HG02610 (cell line): Measurements from ENCODE around the gene NBEAL2.

ENCODE experiments used
- ATAC-seq: cut with Tn5 transposase; IDR thresholded peaks from one replicate; pipeline ENCODE4 v1.9.1; 2021; ENCODE audit warnings: mild to moderate bottlenecking, moderate library complexity; ENCODE audit not compliant: unreplicated experiment

NBEAL2 gene

DNA sequence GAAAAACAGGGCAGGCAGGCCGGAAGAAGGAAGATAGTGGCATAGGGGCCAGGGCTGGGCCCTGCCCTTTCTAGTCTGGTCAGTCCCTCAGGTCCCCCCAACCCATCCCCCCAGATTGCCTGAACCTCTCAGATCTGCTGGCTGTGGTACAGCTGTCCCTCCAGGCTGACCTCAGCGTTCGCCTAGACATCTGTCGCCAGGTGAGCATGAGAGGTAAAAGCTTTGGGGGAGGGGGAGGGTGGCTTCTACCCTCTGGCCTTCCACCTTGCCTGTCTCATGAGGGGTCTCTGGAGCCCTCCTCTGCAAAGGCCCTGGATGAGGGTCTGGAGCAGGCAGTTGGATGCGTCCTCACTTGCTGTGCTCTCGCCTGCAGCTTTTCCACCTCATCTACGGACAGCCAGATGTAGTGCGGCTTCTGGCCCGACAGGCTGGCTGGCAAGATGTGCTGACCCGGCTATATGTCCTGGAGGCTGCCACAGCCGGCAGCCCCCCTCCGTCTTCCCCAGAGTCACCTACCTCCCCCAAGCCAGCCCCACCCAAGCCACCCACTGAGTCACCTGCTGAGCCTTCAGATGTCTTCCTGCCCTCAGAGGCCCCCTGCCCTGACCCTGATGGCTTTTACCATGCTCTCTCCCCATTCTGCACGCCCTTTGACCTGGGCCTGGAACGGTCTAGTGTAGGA lies 20.2 kb downstream of the NBEAL2 start:
- ATAC-seq: no peak

DNA sequence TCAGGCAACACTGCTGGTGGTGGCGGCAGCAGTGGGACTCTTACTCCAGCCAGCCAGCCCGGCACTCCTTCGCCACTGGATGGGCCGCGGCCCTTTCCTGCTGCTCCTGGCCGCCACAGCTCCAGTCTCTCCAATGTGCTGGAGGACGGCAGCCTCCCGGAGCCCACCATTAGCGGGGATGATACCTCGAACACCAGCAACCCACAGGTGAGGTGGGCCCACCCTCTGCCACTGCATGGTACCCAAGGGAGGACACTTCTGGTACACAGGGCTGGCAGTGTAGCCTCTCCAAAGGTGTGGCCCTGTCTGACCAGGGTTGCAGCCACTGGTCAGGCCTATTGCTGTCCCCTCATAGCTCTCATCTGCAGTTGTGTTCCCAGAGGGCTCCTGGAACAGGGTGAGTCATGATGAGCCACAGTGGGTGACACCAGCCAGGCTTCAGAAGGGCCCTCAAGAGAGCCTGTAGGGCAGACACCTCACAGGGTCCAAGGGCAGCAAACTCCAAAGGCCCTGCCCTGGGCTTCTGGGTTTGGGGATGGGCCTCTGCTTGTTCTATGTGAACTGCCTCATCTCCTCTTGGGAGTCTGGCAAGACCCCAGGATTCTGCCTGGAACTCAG lies 20.8 kb downstream of the NBEAL2 start:
- ATAC-seq: no peak

GRCh38 chr3:47000922-47001730 lies 21.7 kb downstream of the NBEAL2 start:
- no peak for ATAC-seq

GRCh38 chr3:47001731-47002170 lies 22.3 kb downstream of the NBEAL2 start:
- ATAC-seq: no peak

- ATAC-seq: no peak
Observed at GRCh38 chr3:47002171-47003055, 22.9 kb downstream of the NBEAL2 start.

GRCh38 chr3:47003056-47003410 lies 23.6 kb downstream of the NBEAL2 start:
- ATAC-seq: no peak

DNA sequence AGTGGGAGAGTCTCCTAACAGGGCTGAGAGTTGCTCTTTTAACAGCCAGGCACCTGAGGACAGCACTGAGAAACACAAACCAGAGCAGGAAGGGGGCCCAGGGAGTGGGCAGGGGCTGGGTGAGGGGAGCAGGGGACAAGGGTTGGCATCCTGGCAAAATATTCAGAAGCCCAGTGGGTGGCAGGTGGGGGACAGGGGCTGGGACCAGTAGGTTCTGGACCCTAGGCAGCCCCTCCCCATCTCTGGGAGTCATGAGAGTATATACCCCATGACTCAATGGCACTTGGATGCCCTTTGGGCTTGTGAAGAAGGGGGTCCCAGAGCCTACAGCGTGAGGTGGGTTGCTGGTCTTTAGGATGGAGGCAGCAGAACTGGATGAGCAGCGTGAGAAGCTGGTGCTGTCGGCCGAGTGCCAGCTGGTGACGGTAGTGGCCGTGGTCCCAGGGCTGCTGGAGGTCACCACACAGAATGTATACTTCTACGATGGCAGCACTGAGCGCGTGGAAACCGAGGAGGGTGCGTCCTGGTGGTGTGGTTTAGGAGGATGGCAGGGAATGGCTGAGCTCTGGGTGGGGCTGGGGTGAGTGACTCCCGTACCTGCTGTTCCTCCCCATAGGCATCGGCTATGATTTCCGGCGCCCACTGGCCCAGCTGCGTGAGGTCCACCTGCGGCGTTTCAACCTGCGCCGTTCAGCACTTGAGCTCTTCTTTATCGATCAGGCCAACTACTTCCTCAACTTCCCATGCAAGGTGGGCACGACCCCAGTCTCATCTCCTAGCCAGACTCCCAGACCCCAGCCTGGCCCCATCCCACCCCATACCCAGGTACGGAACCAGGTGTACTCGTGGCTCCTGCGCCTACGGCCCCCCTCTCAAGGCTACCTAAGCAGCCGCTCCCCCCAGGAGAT lies 24.2 kb downstream of the NBEAL2 start:
- no peak for ATAC-seq

GRCh38 chr3:47004369-47005211 lies 25.1 kb downstream of the NBEAL2 start:
- no peak for ATAC-seq

DNA sequence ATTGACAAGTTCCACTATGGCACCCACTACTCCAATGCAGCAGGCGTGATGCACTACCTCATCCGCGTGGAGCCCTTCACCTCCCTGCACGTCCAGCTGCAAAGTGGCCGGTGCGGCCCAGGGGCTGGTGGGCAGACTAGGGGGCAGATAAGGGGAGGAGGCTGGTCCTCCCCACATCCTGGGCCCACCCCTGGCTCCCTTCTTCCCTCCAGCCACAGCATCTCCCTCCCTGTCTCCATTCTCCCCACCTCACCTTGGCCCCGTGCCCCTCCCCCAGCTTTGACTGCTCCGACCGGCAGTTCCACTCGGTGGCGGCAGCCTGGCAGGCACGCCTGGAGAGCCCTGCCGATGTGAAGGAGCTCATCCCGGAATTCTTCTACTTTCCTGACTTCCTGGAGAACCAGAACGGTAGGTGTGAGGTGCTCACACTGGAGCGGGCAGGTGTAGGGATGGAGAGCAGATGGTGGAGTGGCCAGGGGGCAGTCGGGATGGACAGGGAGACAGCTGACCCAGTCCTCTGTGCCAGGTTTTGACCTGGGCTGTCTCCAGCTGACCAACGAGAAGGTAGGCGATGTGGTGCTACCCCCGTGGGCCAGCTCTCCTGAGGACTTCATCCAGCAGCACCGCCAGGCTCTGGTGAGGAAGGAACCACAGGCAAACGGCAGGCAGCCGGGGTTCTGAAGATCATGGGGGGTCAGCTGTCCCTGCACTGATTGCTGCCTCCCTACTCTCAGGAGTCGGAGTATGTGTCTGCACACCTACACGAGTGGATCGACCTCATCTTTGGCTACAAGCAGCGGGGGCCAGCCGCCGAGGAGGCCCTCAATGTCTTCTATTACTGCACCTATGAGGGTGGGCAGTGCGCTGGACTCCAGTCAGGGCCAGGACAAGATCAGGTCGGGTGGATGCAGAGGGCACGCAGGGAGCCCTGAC lies 26.0 kb downstream of the NBEAL2 start:
- no peak for ATAC-seq

DNA sequence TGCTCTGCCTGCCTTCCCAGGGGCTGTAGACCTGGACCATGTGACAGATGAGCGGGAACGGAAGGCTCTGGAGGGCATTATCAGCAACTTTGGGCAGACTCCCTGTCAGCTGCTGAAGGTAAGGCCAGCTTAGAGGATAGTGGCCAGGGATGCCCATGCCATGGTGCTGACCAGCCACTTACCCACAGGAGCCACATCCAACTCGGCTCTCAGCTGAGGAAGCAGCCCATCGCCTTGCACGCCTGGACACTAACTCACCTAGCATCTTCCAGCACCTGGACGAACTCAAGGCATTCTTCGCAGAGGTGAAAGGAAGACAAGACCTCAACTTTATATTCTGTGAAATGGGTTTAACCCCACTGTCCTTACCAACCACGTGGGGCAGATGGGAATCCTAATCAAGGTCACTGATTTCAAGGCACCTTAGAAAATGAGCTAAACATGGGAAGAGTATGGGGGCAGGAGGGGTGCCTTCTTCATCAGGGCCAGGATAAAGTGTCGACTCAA lies 26.7 kb downstream of the NBEAL2 start:
- no peak for ATAC-seq

DNA sequence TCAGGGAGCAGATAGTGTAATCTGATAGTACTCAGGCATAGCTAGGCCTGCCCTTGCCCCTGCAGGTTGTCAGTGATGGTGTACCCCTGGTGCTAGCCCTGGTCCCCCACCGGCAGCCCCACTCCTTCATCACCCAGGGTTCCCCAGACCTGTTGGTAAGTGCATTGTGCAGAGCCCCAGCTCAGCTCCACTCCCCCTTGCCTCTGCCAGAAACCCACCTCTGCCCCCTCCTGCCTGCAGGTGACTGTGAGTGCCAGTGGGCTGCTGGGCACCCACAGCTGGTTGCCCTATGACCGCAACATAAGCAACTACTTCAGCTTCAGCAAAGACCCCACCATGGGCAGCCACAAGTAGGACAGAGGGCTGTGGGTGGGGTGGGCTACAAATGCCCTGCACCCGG lies 27.5 kb downstream of the NBEAL2 start:
- ATAC-seq: no peak

- ATAC-seq: no peak
Observed at GRCh38 chr3:47007482-47008233, 28.2 kb downstream of the NBEAL2 start.

DNA sequence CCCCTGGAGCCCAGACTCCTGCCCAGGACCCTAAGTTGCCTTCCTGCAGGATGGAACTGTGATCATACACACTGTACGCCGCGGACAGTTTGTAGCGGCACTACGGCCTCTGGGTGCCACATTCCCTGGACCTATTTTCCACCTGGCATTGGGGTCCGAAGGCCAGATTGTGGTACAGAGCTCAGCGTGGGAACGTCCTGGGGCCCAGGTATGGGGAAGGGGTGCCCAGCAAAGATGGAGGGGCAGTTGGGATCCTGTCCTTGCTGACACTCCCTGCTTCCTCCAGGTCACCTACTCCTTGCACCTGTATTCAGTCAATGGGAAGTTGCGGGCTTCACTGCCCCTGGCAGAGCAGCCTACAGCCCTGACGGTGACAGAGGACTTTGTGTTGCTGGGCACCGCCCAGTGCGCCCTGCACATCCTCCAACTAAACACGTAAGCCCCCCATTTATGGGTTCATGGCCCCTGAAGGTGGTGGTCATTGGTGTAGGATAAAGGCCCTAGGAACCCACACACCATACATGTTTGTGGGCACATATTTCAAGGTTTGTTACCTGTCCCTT lies 28.8 kb downstream of the NBEAL2 start:
- ATAC-seq: no peak

- no peak for ATAC-seq
Observed at GRCh38 chr3:47008851-47009224, 29.4 kb downstream of the NBEAL2 start.

DNA sequence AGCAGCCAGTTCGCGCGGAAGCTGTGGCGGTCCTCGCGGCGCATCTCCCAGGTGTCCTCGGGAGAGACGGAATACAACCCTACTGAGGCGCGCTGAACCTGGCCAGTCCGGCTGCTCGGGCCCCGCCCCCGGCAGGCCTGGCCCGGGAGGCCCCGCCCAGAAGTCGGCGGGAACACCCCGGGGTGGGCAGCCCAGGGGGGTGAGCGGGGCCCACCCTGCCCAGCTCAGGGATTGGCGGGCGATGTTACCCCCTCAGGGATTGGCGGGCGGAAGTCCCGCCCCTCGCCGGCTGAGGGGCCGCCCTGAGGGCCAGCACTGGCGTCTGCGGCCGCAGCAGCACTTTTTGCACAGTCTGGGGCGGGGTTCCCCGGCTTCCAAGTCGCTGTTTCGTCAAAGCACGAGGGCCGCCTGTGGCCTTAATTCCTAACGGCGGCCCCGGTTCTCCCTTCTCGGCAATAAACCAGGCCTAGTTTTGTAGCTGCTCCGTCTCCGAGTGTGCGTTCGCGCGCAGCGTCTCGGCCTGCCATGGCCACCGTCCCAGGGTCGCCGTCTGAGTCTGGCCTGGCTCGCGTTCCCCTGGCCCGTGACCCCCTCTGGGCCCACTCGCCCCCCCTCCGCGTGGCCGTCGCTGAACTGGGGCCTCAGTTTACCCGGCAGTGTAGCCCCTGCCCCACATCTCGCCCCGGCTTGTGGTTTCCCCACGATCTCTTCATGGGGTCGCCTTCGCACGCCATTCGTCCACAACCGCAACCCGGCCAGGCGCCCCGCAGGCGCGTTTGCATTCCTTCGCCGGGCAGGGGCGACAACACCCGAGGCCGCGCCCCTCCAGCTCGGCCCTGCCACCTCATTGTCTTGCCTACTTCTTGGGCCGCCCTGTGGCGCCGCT lies 30.0 kb downstream of the NBEAL2 start:
- ATAC-seq: peak; percentile 90
